GM18511 (cell line): Measurements from ENCODE around the gene SLC38A4.

Experiments
- ATAC-seq: cut with Tn5 transposase; IDR thresholded peaks from one replicate; pipeline ENCODE4 v1.9.1; 2021; ENCODE audit warnings: mild to moderate bottlenecking, moderate library complexity; ENCODE audit not compliant: unreplicated experiment

SLC38A4 gene

GRCh38 chr12:46717159-46717558 is 108.6 kb downstream of the SLC38A4 start:
- no peak for ATAC-seq
